Type B pancreatic cell (in vitro differentiated cells): Measurements from ENCODE around the gene RUBCN. TPM values are rescaled to one million over a fixed set of nuclear protein-coding genes. Genes with fewer than 3 reads are reported as not detected.

ENCODE experiments used
- DNase-seq: peaks from one replicate; pipeline ENCODE4 v3.0.0; 2021; ENCODE audit warnings: mixed read lengths; ENCODE audit not compliant: unreplicated experiment; ENCODE audit errors: extremely low spot score
- H3K27ac Mint-ChIP-seq: 2 replicates; pipeline ENCODE4 v1.8.0; 2021; ENCODE audit warnings: mild to moderate bottlenecking, mixed read lengths
- H3K27me3 Mint-ChIP-seq: 2 replicates; pipeline ENCODE4 v1.8.0; 2021; ENCODE audit warnings: mixed read lengths
- H3K36me3 Mint-ChIP-seq: 2 replicates; pipeline ENCODE4 v1.8.0; 2021; ENCODE audit warnings: mixed read lengths
- H3K4me1 Mint-ChIP-seq: one replicate; pipeline ENCODE4 v1.8.0; 2021; ENCODE audit warnings: mixed read lengths; ENCODE audit not compliant: unreplicated experiment
- H3K4me3 Mint-ChIP-seq: 2 replicates; pipeline ENCODE4 v1.8.0; 2021; ENCODE audit warnings: mild to moderate bottlenecking, mixed read lengths
- H3K9me3 Mint-ChIP-seq: 2 replicates; pipeline ENCODE4 v1.8.0; 2021; ENCODE audit warnings: mixed read lengths
- total RNA-seq: library from RNA; stranded (reverse); gene quantifications from 2 replicates; pipeline ENCODE4 v1.2.1, GENCODE V29; 2021; ENCODE audit warnings: low replicate concordance
- TF ChIP-seq, protein P1 (sequence below): fragments of 200-600 bp; sonication (generic); conservative IDR thresholded peaks from 2 replicates; pipeline ENCODE4 v1.5.0; 2021; ENCODE audit warnings: antibody characterized with exemption, mild to moderate bottlenecking

Gene RUBCN
- total RNA-seq, 1 donor from 2014 or later: 26.7 TPM

DNA sequence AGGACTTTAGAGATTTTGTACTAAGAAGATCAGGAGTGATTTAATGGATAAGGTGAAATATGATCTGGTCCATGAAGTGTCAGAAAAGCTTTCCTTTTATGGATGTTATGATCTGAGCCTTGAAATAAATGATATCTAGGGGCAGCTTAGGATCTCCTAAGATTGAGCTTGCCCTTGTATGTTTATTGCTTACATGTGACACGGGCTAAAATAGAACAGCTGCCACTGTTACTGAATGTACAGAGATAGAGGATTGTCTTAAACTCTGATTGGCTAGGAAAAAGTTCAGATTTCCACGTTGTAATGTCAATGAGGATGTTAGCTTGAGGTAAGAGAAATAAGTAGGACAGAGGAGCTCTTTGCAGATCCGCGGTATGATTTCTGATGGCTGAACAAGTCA, 21.8 kb upstream of the RUBCN start:
- H3K9me3 Mint-ChIP-seq: no peaks in the 10 kb centered on the region
- TF ChIP-seq, protein P1, sequence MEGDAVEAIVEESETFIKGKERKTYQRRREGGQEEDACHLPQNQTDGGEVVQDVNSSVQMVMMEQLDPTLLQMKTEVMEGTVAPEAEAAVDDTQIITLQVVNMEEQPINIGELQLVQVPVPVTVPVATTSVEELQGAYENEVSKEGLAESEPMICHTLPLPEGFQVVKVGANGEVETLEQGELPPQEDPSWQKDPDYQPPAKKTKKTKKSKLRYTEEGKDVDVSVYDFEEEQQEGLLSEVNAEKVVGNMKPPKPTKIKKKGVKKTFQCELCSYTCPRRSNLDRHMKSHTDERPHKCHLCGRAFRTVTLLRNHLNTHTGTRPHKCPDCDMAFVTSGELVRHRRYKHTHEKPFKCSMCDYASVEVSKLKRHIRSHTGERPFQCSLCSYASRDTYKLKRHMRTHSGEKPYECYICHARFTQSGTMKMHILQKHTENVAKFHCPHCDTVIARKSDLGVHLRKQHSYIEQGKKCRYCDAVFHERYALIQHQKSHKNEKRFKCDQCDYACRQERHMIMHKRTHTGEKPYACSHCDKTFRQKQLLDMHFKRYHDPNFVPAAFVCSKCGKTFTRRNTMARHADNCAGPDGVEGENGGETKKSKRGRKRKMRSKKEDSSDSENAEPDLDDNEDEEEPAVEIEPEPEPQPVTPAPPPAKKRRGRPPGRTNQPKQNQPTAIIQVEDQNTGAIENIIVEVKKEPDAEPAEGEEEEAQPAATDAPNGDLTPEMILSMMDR: no peak
- no peak overlapping the region for H3K27ac Mint-ChIP-seq
- peaks cover 4% of the 10 kb centered on the region for H3K4me1 Mint-ChIP-seq
- H3K4me3 Mint-ChIP-seq: no peak overlapping the region
- H3K27me3 Mint-ChIP-seq: no peaks in the 10 kb centered on the region
- DNase-seq: no peak
- peaks cover 9% of the 10 kb centered on the region for H3K36me3 Mint-ChIP-seq

DNA sequence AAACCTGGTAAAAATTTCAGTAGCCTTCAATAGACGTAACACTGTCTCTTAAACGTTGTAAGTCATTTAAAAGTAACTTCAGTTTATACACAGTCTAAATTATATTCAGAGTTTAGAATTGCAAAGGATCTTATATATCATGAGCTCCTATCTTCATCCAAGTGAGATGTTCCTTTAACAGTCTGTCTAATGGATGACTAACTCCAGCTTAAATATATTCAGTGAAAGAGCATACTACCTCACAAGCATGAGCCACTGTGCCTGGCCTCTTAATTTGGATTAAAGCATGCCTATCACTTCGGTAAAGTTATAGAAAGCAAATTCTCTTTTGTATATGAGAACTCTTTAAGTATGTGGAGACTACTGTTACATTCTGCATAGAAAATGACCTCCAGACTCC, 20.0 kb upstream of the RUBCN start:
- Mint-ChIP-seq H3K27ac (no peak overlapping the region), H3K27me3 (no peaks in the 10 kb centered on the region), H3K9me3 (no peaks in the 10 kb centered on the region), H3K4me3 (no peak overlapping the region), H3K36me3 (peaks cover 9% of the 10 kb centered on the region), H3K4me1 (peaks cover 13% of the 10 kb centered on the region)
- DNase-seq: no peak
- TF ChIP-seq, protein P1: no peak

DNA sequence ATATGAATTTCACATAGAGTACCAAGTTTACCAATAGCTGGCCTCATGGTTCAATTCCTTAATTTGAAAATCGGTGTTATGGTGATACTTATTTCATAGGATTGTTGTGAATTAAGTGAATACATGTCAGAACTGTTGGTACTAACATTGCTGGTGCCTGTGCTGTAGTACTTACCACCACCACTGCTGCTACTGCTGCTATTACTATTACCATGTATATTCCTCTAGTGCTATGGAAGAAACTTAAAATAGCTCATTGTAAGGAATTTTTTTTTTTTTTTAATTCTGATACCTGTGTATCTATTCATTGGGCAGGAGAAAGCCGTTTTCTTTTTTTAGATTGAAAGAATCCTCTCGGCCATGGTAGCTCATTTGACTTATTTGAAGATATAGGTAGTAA, 16.6 kb upstream of the RUBCN start:
- Mint-ChIP-seq H3K36me3 (peaks cover 9% of the 10 kb centered on the region), H3K9me3 (no peaks in the 10 kb centered on the region), H3K4me3 (peak overlapping the region; percentile 71), H3K27ac (peak overlapping the region; percentile 63), H3K27me3 (no peaks in the 10 kb centered on the region), H3K4me1 (peaks cover 23% of the 10 kb centered on the region)
- TF ChIP-seq, protein P1: peak; percentile 60
- no peak for DNase-seq

DNA sequence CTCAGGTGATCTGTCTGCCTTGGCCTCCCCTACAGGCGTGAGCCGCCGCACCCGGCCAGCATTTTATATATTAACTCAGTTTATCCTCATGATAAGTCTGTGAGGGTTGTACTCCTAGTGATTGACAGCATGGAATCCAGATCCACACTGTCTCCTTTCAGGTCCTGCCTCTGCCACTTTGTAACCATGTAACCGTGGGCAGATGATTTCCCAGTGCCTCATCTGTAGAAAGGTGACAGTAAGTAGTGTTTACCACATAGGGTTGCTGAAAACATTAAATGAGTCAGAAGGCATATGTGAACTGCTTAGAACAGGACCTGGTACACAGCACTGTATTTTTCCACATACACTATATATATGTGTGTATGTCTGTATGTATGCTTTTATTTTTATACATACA, 15.4 kb upstream of the RUBCN start:
- DNase-seq: no peak
- Mint-ChIP-seq H3K36me3 (peaks cover 9% of the 10 kb centered on the region), H3K27ac (peak overlapping the region; percentile 77), H3K4me1 (peaks cover 23% of the 10 kb centered on the region), H3K9me3 (no peaks in the 10 kb centered on the region), H3K4me3 (peak overlapping the region; percentile 85), H3K27me3 (no peaks in the 10 kb centered on the region)
- TF ChIP-seq, protein P1: no peak

DNA sequence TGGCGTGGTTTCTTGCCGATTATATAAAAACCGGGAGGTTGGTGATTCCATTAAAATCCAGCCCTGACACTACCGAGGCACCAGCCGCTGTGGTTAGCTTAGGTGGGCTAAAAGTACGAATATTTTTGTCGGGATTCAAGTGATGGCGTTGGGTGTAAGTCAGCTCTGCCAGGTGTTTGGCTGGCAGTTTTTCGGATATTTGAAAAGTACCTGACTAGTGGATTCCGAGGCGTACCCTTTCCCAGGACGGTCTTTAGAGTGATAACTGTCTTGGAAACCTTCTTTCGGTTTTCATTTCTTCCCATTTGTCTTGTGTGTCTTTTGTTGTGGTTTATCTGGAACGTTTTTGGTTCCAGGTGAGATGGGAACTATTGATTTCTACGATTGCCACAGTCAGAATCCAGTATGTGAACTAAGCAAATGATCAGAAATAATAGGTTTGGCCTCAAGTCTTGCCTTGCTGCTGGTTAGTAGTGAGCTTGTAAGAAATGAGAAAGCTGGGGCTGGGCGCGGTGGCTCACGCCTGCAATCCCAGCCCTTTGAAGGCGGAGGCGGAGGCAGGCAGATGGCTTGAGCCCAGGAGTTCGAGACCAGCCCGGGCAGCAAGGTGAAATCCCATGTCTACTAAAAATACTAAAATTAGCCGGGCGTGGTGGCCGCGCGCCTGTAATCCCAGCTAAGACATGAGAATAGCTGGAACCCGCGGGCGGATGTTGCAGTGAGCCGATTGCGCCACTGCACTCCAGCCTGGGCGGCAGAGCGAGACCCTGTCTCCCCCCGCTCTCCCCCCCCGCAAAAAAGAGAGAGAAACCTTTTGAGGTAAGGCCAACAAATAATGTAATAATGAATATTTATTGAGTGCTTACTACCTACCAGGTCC, 14.4 kb upstream of the RUBCN start:
- peaks cover 6% of the 10 kb centered on the region for H3K36me3 Mint-ChIP-seq
- no peaks in the 10 kb centered on the region for H3K9me3 Mint-ChIP-seq
- H3K27ac Mint-ChIP-seq: peak overlapping the region; percentile 85

More for the DNA sequence above, 14.4 kb upstream of the RUBCN start:
- H3K27me3 Mint-ChIP-seq: no peaks in the 10 kb centered on the region
- H3K4me1 Mint-ChIP-seq: peaks cover 23% of the 10 kb centered on the region
- TF ChIP-seq, protein P1: no peak
- DNase-seq: no peak
- H3K4me3 Mint-ChIP-seq: peak overlapping the region; percentile 98
